ENCODE measurements around the gene SCARB1.

Gene SCARB1

DNA sequence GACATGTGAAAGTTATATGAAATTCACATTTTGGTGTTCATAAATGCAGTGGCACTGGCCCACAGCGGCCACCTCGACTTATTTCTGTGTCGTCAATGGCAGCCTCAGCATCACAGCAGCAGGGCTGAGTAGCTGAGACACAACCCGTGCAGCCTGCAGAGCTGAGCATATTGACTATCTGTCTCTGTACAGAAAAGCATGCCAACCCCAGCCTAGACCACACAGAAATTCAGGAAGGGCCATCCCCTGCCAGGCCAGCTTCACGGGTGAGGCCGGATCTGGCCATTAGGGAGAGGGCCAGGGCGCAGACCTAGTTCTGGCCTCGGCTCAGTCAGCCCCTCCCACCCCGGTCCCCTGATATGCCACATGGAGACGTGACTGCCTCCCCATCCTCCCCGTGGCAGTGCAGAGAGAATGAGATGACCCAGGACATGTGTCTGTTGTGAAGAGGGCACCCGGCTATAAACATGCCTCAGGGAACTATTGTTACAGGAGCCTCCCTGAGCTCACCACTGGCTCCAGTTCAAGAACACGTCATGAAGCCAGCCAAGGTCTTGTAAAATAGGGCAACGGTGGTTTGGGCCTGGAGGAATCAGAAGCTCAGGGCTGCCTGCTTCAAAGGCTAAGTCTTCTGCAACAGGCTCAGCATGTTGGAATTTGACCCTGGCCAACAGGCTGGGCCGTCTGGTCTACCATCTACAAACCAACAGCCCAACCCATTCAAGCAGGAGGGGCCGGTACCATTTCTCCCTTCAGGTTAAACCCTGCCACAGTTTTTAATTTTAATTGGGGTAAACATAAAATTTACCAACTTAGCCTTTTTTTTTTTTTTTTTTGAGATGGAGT lies 25.5 kb downstream of the SCARB1 start:
- no peak for DNase-seq

- DNase-seq = no peak
These were observed 26.3 kb downstream of the SCARB1 start for GRCh38 chr12:124837249-124837897.

GRCh38 chr12:124836759-124837158 lies 26.9 kb downstream of the SCARB1 start:
- DNase-seq = no peak

DNA sequence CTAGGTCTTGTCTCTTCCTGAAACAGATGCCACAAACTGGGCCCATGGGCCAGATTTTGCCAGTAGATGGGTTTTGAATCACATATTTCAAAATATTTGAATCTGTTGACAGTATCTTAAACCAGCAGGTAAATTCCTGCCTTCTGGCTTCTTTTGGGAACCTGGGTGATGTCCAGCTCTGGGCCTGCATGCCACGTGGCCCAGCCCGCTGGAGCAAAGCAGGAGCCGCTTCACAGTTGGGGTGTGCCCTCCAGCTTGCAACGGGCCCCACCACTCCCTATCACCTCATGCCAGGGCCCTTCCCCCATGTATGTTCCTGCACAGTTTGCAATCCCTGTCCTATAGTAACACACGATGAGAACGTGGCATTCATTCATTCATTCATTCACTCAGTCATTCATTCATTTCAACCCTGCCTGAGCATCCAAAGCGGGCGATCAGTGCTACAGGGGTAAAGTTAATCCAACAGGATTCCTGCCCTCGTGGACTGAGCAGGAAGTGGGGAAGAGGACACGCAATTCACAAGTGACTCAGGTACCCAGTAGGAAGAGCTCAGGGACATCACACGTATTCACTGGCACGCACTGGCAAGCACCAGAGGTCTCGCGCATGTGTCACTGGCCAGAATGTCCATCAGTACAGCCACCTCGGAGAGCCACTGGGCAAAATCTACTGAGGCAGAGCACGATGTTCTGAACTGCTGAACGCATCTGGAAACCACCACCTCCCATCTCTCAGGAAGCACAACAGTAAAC lies 27.8 kb downstream of the SCARB1 start:
- no peak for DNase-seq

GRCh38 chr12:124834822-124835221 lies 28.8 kb downstream of the SCARB1 start:
- DNase-seq = no peak

GRCh38 chr12:124833693-124834122 lies 30.0 kb downstream of the SCARB1 start:
- no peak for DNase-seq

- DNase-seq = no peak
These were observed 30.8 kb downstream of the SCARB1 start for GRCh38 chr12:124832856-124833255.

DNA sequence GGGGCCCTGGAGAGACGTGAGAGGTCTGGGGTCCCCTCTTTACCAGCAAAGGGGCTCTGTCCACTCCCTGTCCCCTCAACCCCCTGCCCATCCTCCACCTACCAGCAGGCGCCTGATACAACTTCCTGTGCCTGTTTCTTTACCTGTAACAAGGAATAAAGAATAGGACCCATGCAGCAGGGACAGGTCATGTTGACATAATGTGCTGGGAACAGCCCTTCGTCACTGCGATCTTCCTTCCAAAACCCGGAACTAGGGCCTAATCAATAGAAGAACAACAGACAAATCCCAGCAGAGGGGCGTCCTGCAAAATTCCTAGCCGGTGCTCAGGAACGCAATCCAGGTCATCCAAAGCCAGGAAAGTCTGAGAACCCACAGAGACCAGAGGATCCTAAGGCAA lies 32.1 kb downstream of the SCARB1 start:
- no peak for DNase-seq

- no peak for DNase-seq
These were observed 33.4 kb downstream of the SCARB1 start for GRCh38 chr12:124830306-124830705.

- no peak for DNase-seq
These were observed 33.9 kb downstream of the SCARB1 start for GRCh38 chr12:124829708-124830304.

DNA sequence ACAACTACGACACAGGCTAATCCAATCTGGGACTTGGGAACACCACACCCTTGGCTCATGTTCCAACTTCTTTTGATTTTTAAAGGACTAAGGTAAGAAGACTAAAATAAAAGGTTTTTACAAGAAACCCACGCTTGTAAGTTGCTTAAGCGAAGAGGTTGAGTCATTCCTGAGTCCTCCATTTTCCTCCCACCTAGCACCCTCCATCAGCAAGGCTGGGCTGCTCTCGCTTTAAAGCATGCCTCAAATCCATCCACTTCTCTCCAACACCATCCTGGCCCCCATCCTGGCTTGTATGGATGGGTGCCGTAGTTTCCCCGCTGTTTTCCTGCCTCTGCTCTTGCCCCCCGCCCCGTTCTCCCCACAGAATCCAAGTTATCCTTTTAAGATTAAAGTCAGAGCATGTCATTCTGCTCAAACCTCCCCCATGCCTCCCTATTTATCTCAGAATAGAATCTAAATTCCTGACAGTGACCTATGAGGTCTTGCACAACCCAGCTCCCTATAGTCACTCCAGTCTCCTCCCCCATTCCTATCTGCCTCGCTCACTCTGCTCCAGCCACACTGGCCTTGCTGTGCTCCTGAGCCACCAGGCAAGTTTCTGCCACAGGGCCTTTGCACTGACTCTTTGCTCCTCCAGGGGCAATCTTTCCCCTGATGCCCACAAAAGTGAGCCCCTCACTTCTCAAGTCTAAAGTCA lies 34.5 kb downstream of the SCARB1 start:
- no peak for DNase-seq

DNA sequence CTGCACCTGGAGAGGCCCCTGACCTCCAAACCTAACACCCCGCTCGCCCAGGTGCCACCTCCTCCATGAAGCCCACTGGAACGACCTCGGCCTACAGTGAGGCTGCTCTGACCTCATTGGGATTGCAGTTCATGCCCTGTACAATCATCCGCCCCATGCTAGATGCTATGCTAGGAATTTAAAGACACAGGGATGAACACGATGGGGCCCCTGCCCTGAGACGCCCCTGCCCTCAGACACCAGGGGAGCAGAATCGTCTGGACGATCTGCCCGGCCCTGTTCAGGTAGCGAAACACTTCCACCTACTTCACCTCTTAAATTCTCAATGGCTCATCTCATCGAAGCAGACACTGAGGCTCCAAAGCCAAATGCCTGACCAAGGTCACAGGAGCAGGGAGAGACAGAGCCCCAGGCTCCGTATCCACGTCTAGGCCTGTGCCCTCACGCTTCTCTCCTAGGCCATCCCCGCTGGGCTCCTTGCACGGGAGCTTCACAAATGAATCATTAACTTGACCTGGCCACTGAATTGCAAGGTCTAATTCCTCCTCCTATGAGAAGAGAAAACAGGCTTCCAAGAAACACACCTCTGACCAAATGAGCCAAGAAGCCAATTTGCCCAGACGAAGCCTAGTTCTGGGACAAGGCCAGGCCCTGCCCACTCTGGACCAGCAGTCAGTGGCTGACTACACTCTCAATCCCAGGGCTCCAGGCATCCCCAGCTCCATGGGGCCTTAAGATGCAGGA lies 35.2 kb downstream of the SCARB1 start:
- DNase-seq = no peak

GRCh38 chr12:124827588-124828184 lies 36.0 kb downstream of the SCARB1 start:
- DNase-seq = no peak

DNA sequence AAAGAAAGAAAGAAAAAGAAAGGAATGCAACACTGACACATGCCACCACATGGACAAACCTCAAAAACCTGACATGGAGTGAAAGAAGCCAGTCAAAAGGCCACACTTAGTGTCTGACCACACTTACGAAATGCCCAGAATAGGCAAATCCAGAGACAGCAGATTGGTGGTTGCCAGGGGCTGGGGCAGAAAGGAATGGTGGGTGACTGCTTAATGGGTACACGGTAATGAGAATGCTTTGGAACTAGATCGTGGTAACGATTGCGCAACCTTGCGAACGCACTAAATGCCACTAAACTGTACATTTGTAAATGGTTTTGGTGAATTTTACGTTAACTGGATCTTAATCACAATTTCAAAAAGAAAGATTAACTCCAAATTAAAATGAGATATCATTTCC lies 39.5 kb downstream of the SCARB1 start:
- DNase-seq = no peak

DNA sequence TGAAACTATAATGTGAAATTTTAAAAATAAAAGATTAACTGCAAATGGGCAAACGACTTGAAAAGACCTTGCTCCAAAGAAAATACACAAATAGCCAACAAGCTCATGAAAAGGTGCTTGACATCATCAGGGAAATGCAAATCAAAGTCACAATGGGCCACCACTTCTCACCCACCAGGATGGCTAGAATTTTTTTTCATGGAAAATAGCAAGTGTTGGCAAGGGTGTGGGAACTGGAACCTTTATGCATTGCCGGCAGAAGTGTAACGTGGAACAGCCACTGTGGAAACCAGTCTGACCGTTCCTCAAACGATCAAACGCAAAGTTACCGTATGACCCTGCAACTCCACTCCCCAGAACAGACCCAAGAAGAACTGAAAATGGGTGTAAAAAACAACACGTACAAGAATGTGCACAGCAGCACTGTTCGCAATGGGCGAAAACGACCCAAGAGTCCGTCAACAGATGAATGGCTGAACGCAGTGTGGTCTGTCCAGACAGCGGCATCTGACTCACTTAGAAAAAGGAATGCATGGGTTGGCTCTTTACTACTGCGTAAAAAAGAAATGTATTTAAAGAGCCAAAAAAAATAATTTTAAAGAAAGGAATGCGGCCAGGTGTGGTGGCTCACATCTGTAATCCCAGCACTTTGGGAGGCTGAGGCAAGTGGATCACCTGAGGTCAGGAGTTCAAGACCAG lies 40.2 kb downstream of the SCARB1 start:
- DNase-seq = no peak

GRCh38 chr12:124822218-124822617 lies 41.4 kb downstream of the SCARB1 start:
- DNase-seq = no peak

- DNase-seq = no peak
These were observed 42.1 kb downstream of the SCARB1 start for GRCh38 chr12:124821252-124822200.

GRCh38 chr12:124820199-124820598 lies 43.5 kb downstream of the SCARB1 start:
- no peak for DNase-seq

GRCh38 chr12:124819525-124819924 lies 44.1 kb downstream of the SCARB1 start:
- no peak for DNase-seq

DNA sequence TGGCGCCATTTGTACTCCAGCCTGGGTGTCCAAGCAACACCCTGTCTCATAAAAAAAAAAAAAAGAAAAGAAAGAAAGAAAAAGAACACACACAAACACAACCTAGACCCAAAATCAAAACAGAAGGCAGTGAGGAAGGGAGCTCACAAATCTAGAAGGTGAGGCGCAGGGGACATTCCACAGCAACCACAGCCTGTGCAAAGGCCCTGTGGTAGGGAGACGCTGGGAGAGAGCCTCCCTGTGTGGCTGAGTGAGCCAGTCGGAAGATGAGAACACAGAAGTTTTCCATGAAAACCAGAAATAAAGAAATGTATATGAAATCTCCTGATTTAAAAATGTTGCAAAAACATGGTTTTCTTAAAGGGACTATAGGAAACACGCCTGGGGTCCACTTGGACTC lies 44.6 kb downstream of the SCARB1 start:
- no peak for DNase-seq
